CD4-positive, alpha-beta memory T cell (primary cell): Measurements from ENCODE around the gene PNN. TPM values are rescaled to one million over a fixed set of nuclear protein-coding genes. Genes with fewer than 3 reads are reported as not detected.
"Not testable (repeated sequence)": the region's sequence is repeated elsewhere in the genome, so short reads cannot be mapped to it uniquely, and the experiment has no call there.

Experiments
- CTCF ChIA-PET: fragments of 350-600 bp; sonication (Branson Sonifier 250); formaldehyde crosslinking; loops from one replicate; lab custom pipeline; 2021; ENCODE audit warnings: inconsistent platforms; ENCODE audit not compliant: partially characterized antibody; lab: Charles Lee
- POLR2A ChIA-PET: fragments of 350-600 bp; sonication (Branson Sonifier 250); formaldehyde crosslinking; loops from one replicate; lab custom pipeline; 2021; ENCODE audit not compliant: partially characterized antibody; lab: Charles Lee
- DNase-seq, 5 donors: peaks; one replicate each; pipeline versions ENCODE4 v3.0.0 to v3.0.0-alpha.2; 2020 to 2022; ENCODE audit warnings: mixed read lengths in 1 of 5
- H3K27ac ChIP-seq: one replicate; pipeline ENCODE4 v1.7.0; 2013; ENCODE audit warnings: low read depth, low read length
- H3K27me3 ChIP-seq: 2 replicates; pipeline ENCODE4 v1.7.0; 2013; ENCODE audit warnings: mild to moderate bottlenecking, low read length, moderate library complexity; ENCODE audit not compliant: insufficient read depth
- H3K36me3 ChIP-seq: 2 replicates; pipeline ENCODE4 v1.7.0; 2013; ENCODE audit warnings: mild to moderate bottlenecking, low read length, moderate library complexity; ENCODE audit not compliant: insufficient read depth
- H3K4me1 ChIP-seq: 2 replicates; pipeline ENCODE4 v1.7.0; 2013; ENCODE audit warnings: mild to moderate bottlenecking, low read length, moderate library complexity; ENCODE audit not compliant: insufficient read depth
- H3K4me3 ChIP-seq, 2 donors: one replicate each; pipeline ENCODE4 v1.7.0; 2013; ENCODE audit warnings: low read length in 2 of 2, mild to moderate bottlenecking in 1 of 2
- H3K9me3 ChIP-seq, 2 donors: one replicate each; pipeline ENCODE4 v1.7.0; 2013; ENCODE audit warnings: low read length in 2 of 2, control low read depth in 1 of 2; ENCODE audit not compliant: control insufficient read depth in 1 of 2
- H3K27ac Mint-ChIP-seq, 7 donors: one replicate each; pipeline ENCODE4 v1.8.0; 2020 to 2021; ENCODE audit warnings: mixed read lengths in 7 of 7, mild to moderate bottlenecking in 6 of 7, inconsistent platforms in 3 of 7, moderate library complexity in 3 of 7
- H3K27me3 Mint-ChIP-seq, 2 donors: one replicate each; pipeline ENCODE4 v1.8.0; 2020 to 2021; ENCODE audit warnings: mixed read lengths in 2 of 2
- H3K36me3 Mint-ChIP-seq, 2 donors: one replicate each; pipeline ENCODE4 v1.8.0; 2020 to 2021; ENCODE audit warnings: mixed read lengths in 2 of 2, inconsistent platforms in 1 of 2, mild to moderate bottlenecking in 1 of 2
- H3K4me1 Mint-ChIP-seq, 4 donors: one replicate each; pipeline ENCODE4 v1.8.0; 2020 to 2021; ENCODE audit warnings: mixed read lengths in 4 of 4, mild to moderate bottlenecking in 1 of 4
- H3K4me3 Mint-ChIP-seq, 8 donors: one replicate each; pipeline ENCODE4 v1.8.0; 2020 to 2021; ENCODE audit warnings: mixed read lengths in 8 of 8, mild to moderate bottlenecking in 7 of 8, moderate library complexity in 6 of 8, inconsistent platforms in 3 of 8
- H3K9me3 Mint-ChIP-seq, 8 donors: one replicate each; pipeline ENCODE4 v1.8.0; 2020 to 2021; ENCODE audit warnings: mixed read lengths in 8 of 8, mild to moderate bottlenecking in 5 of 8, inconsistent platforms in 3 of 8, moderate library complexity in 1 of 8
- intact Hi-C: fragments of 100-400 bp; cut with micrococcal nuclease; formaldehyde crosslinking; loops from one replicate; pipeline ENCODE4 v1.15.1; 2023
- polyA plus RNA-seq, 2 donors: library from polyadenylated mRNA; unstranded; fragments of 300-500 nt; fragmentation: Illumina TruSeq; gene quantifications; one replicate each; pipeline ENCODE4 v1.2.3, GENCODE V29; 2021
- total RNA-seq, 2 experiments: library from RNA; stranded (reverse); gene quantifications; one replicate each; pipeline ENCODE4 v1.2.3, GENCODE V29; 2021

PNN gene
- total and polyA plus RNA-seq, 4 experiments from 2014 or later, result 10.3 to 93.8 (median 60.9) TPM

GRCh38 chr14:39154594-39155189, 20.4 kb upstream of the PNN start:
- Histone ChIP-seq H3K27me3 (no peaks in the 10 kb centered on the region), H3K27ac (no peak overlapping the region), H3K9me3 (no peaks in the 10 kb centered on the region), H3K36me3 (peaks cover 16% of the 10 kb centered on the region), H3K4me1 (no peaks in the 10 kb centered on the region), H3K4me3 (no peak overlapping the region)
- Mint-ChIP-seq H3K27me3 (no peaks in the 10 kb centered on the region), H3K9me3 (no peaks in the 10 kb centered on the region), H3K36me3 (peaks cover 16 to 42% of the 10 kb centered on the region in 2 donors), H3K4me1 (no peaks in the 10 kb centered on the region), H3K27ac (peak overlapping the region in 1 of 7 donors; percentile 36), H3K4me3 (no peak overlapping the region)
- DNase-seq, result no peak
- POLR2A ChIA-PET, result interaction anchor here (1.2 kb wide), 1 partner anchor 20 kb away, joined by 4 read pairs; the partner anchor contains the start of gene PNN
- intact Hi-C loops, result no loop called here
- CTCF ChIA-PET, result interaction anchor here (1.6 kb wide), 1 partner anchor 16 kb away, joined by 5 read pairs; the partner anchor contains the start of gene TRAPPC6B

GRCh38 chr14:39157491-39157890, 17.6 kb upstream of the PNN start:
- H3K27ac Mint-ChIP-seq, result peak overlapping the region in 1 of 7 donors; percentile 43
- peaks cover 18 to 47% of the 10 kb centered on the region in 2 donors for H3K36me3 Mint-ChIP-seq
- intact Hi-C loops, result no loop called here
- CTCF ChIA-PET, result no interaction called here
- H3K9me3 Mint-ChIP-seq, result no peaks in the 10 kb centered on the region
- no peaks in the 10 kb centered on the region for H3K27me3 ChIP-seq
- peaks cover 7 to 20% (median 11%) of the 10 kb centered on the region in 4 donors for H3K4me1 Mint-ChIP-seq
- H3K27ac ChIP-seq, result no peak overlapping the region
- DNase-seq, result no peak
- H3K9me3 ChIP-seq, result no peaks in the 10 kb centered on the region
- POLR2A ChIA-PET, result no interaction called here
- H3K4me1 ChIP-seq, result peaks cover 15% of the 10 kb centered on the region
- peaks cover 23% of the 10 kb centered on the region for H3K36me3 ChIP-seq
- no peak overlapping the region for H3K4me3 ChIP-seq
- H3K4me3 Mint-ChIP-seq, result no peak overlapping the region
- H3K27me3 Mint-ChIP-seq, result no peaks in the 10 kb centered on the region

- peaks cover 20% of the 10 kb centered on the region for H3K36me3 ChIP-seq
- intact Hi-C loops, result no loop called here
Observed at GRCh38 chr14:39158222-39158858, 16.7 kb upstream of the PNN start.

DNA sequence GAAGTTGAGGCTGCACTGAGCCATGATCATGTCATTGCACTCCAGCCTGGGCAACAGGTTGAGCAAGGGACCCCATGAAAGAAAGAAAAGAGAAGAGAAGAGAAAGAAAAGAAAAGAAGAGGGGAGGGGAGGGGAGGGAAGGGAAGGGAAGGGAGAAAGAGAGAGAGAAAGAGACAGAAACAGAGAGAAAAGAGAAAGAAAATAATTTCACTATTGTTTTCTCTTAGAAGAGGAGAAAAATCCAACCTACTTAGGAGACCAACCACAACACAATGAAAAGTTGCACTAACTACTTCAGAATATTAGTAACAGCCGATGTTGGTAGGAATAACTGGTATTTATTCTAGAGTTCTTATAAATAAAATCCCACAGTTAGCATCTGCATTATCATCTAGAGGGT, 14.6 kb upstream of the PNN start:
- Mint-ChIP-seq H3K4me3 (no peak overlapping the region), H3K4me1 (peaks cover 20 to 42% (median 28%) of the 10 kb centered on the region in 4 donors), H3K27ac (peak overlapping the region in 4 of 7 donors; percentile 35 to 48 (median 44)), H3K27me3 (no peaks in the 10 kb centered on the region), H3K9me3 (no peaks in the 10 kb centered on the region), H3K36me3 (peaks cover 24 to 53% of the 10 kb centered on the region in 2 donors)
- no peak overlapping the region for H3K27ac ChIP-seq
- H3K9me3 ChIP-seq, result no peaks in the 10 kb centered on the region
- CTCF ChIA-PET, result interaction anchor here (1.5 kb wide), 1 partner anchor 10 kb away, joined by 3 read pairs; the partner anchor contains the start of gene TRAPPC6B
- peaks cover 15% of the 10 kb centered on the region for H3K4me1 ChIP-seq
- H3K36me3 ChIP-seq, result peaks cover 16% of the 10 kb centered on the region
- intact Hi-C loops, result no loop called here
- H3K4me3 ChIP-seq, result no peak overlapping the region
- H3K27me3 ChIP-seq, result no peaks in the 10 kb centered on the region
- POLR2A ChIA-PET, result interaction anchor here (3.2 kb wide), 1 partner anchor 10 kb away, joined by 13 read pairs; the partner anchor contains the start of gene TRAPPC6B
- no peak for DNase-seq

More at GRCh38 chr14:39158222-39158858, 16.7 kb upstream of the PNN start:
- Mint-ChIP-seq H3K4me1 (peaks cover 11 to 25% (median 16%) of the 10 kb centered on the region in 4 donors), H3K27ac (no peak overlapping the region), H3K4me3 (no peak overlapping the region), H3K36me3 (peaks cover 24 to 50% of the 10 kb centered on the region in 2 donors), H3K9me3 (no peaks in the 10 kb centered on the region), H3K27me3 (no peaks in the 10 kb centered on the region)
- ChIA-PET POLR2A (interaction anchor here (0.9 to 3.2 kb wide), 2 partner anchors 12 to 17 kb away, joined by 4 to 13 read pairs; partner anchors contain the start of genes PNN and TRAPPC6B), CTCF (interaction anchor here (0.8 kb wide), 1 partner anchor 34 kb away, joined by 3 read pairs; no protein-coding TSS in a partner anchor)
- no peaks in the 10 kb centered on the region for H3K9me3 ChIP-seq
- DNase-seq, result no peak
- no peaks in the 10 kb centered on the region for H3K27me3 ChIP-seq
- peaks cover 15% of the 10 kb centered on the region for H3K4me1 ChIP-seq
- no peak overlapping the region for H3K4me3 ChIP-seq
- no peak overlapping the region for H3K27ac ChIP-seq

- H3K27ac ChIP-seq, H3K9me3 Mint-ChIP-seq, H3K4me3 ChIP-seq, intact Hi-C loops, H3K27me3 Mint-ChIP-seq, H3K9me3 ChIP-seq, H3K36me3 ChIP-seq, DNase-seq, H3K27me3 ChIP-seq: not testable (repeated sequence)
- CTCF ChIA-PET, result interaction anchor here (0.7 kb wide), 1 partner anchor 11 kb away, joined by 4 read pairs; no protein-coding TSS in a partner anchor
- peaks cover 18 to 36% of the 10 kb centered on the region in 2 donors for H3K36me3 Mint-ChIP-seq
- H3K4me1 ChIP-seq, result peaks cover 40% of the 10 kb centered on the region
- H3K27ac Mint-ChIP-seq, result peak overlapping the region in 3 of 7 donors; percentile 26 to 99 (median 54)
- POLR2A ChIA-PET, result interaction anchor here (0.9 to 1.0 kb wide), 2 partner anchors 32 to 264 kb away, joined by 3 read pairs; partner anchors contain the start of gene FBXO33
- H3K4me3 Mint-ChIP-seq, result peak overlapping the region in 4 of 8 donors; percentile 39 to 98 (median 92)
- peaks cover 34 to 62% (median 51%) of the 10 kb centered on the region in 4 donors for H3K4me1 Mint-ChIP-seq
Observed at GRCh38 chr14:39167797-39168320, 7.2 kb upstream of the PNN start.

- Histone ChIP-seq H3K27ac (no peak overlapping the region), H3K36me3 (no peaks in the 10 kb centered on the region), H3K27me3 (no peaks in the 10 kb centered on the region), H3K4me1 (peaks cover 40% of the 10 kb centered on the region), H3K4me3 (no peak overlapping the region), H3K9me3 (no peaks in the 10 kb centered on the region)
- ChIA-PET POLR2A (interaction anchor here (0.9 to 1.0 kb wide), 2 partner anchors 32 to 263 kb away, joined by 3 read pairs; partner anchors contain the start of gene FBXO33), CTCF (interaction anchor here (0.7 kb wide), 1 partner anchor 10 kb away, joined by 4 read pairs; no protein-coding TSS in a partner anchor)
- no peaks in the 10 kb centered on the region for H3K9me3 Mint-ChIP-seq
- peaks cover 15 to 32% of the 10 kb centered on the region in 2 donors for H3K36me3 Mint-ChIP-seq
- peaks cover 34 to 59% (median 48%) of the 10 kb centered on the region in 4 donors for H3K4me1 Mint-ChIP-seq
- no peak for DNase-seq
- H3K27ac Mint-ChIP-seq, result peak overlapping the region; percentile 45 to 99 (median 78)
- H3K4me3 Mint-ChIP-seq, result peak overlapping the region; percentile 64 to 100 (median 96)
- intact Hi-C loops, result no loop called here
- no peaks in the 10 kb centered on the region for H3K27me3 Mint-ChIP-seq
Observed at GRCh38 chr14:39168591-39168990, 6.5 kb upstream of the PNN start.
